ENCODE results near the gene AKAP12. TPM values are rescaled to one million over a fixed set of nuclear protein-coding genes. Genes with fewer than 3 reads are reported as not detected.

Gene AKAP12
- total and polyA plus RNA-seq, 2 experiments from 2014 or later: 90.1 to 137 TPM

GRCh38 chr6:151292974-151293687, 53.4 kb downstream of the AKAP12 start:
- Mint-ChIP-seq H3K27ac (no peak overlapping the region), H3K9me3 (no peaks in the 10 kb centered on the region), H3K4me1 (peaks cover 54% of the 10 kb centered on the region), H3K27me3 (ENCODE audit: insufficient read depth, low read depth, poor library complexity) (peaks cover 9% of the 10 kb centered on the region), H3K36me3 (ENCODE audit: low read depth) (no peaks in the 10 kb centered on the region; the same call in 2 of the 3 replicates), H3K4me3 (no peak overlapping the region)
- Histone ChIP-seq H3K4me3 (no peak overlapping the region), H3K27me3 (ENCODE audit: insufficient read depth) (no peaks in the 10 kb centered on the region), H2AFZ (no peak overlapping the region), H3F3A (replicated peaks; ENCODE audit: low read depth) (no peaks in the 10 kb centered on the region), H3K27ac (ENCODE audit: low read depth) (no peak overlapping the region), H3K36me3 (ENCODE audit: insufficient read depth) (no peaks in the 10 kb centered on the region), H4K20me1 (replicated peaks; ENCODE audit: insufficient read depth) (peaks cover 19% of the 10 kb centered on the region; the same call in 1 of the 2 replicates), H3K79me2 (replicated peaks; ENCODE audit: insufficient read depth) (peaks cover 87% of the 10 kb centered on the region), H3K4me2 (no peak overlapping the region; the same call in 1 of the 2 replicates), H3K4me1 (ENCODE audit: insufficient read depth) (peaks cover 10% of the 10 kb centered on the region; the same call in 1 of the 2 replicates), H3K9me2 (ENCODE audit: insufficient read depth) (no peaks in the 10 kb centered on the region)
- ATAC-seq (no peak), DNase-seq (ENCODE audit: low spot score) (no peak)
- TF ChIP-seq CTCF (conservative IDR thresholded peaks at IDR 0.05; ENCODE audit: low read depth in 2 of 2) (no peak), NANOG (IDR thresholded peaks at IDR 0.05; ENCODE audit: borderline replicate concordance) (no peak)
- TF ChIP-seq, protein P1, sequence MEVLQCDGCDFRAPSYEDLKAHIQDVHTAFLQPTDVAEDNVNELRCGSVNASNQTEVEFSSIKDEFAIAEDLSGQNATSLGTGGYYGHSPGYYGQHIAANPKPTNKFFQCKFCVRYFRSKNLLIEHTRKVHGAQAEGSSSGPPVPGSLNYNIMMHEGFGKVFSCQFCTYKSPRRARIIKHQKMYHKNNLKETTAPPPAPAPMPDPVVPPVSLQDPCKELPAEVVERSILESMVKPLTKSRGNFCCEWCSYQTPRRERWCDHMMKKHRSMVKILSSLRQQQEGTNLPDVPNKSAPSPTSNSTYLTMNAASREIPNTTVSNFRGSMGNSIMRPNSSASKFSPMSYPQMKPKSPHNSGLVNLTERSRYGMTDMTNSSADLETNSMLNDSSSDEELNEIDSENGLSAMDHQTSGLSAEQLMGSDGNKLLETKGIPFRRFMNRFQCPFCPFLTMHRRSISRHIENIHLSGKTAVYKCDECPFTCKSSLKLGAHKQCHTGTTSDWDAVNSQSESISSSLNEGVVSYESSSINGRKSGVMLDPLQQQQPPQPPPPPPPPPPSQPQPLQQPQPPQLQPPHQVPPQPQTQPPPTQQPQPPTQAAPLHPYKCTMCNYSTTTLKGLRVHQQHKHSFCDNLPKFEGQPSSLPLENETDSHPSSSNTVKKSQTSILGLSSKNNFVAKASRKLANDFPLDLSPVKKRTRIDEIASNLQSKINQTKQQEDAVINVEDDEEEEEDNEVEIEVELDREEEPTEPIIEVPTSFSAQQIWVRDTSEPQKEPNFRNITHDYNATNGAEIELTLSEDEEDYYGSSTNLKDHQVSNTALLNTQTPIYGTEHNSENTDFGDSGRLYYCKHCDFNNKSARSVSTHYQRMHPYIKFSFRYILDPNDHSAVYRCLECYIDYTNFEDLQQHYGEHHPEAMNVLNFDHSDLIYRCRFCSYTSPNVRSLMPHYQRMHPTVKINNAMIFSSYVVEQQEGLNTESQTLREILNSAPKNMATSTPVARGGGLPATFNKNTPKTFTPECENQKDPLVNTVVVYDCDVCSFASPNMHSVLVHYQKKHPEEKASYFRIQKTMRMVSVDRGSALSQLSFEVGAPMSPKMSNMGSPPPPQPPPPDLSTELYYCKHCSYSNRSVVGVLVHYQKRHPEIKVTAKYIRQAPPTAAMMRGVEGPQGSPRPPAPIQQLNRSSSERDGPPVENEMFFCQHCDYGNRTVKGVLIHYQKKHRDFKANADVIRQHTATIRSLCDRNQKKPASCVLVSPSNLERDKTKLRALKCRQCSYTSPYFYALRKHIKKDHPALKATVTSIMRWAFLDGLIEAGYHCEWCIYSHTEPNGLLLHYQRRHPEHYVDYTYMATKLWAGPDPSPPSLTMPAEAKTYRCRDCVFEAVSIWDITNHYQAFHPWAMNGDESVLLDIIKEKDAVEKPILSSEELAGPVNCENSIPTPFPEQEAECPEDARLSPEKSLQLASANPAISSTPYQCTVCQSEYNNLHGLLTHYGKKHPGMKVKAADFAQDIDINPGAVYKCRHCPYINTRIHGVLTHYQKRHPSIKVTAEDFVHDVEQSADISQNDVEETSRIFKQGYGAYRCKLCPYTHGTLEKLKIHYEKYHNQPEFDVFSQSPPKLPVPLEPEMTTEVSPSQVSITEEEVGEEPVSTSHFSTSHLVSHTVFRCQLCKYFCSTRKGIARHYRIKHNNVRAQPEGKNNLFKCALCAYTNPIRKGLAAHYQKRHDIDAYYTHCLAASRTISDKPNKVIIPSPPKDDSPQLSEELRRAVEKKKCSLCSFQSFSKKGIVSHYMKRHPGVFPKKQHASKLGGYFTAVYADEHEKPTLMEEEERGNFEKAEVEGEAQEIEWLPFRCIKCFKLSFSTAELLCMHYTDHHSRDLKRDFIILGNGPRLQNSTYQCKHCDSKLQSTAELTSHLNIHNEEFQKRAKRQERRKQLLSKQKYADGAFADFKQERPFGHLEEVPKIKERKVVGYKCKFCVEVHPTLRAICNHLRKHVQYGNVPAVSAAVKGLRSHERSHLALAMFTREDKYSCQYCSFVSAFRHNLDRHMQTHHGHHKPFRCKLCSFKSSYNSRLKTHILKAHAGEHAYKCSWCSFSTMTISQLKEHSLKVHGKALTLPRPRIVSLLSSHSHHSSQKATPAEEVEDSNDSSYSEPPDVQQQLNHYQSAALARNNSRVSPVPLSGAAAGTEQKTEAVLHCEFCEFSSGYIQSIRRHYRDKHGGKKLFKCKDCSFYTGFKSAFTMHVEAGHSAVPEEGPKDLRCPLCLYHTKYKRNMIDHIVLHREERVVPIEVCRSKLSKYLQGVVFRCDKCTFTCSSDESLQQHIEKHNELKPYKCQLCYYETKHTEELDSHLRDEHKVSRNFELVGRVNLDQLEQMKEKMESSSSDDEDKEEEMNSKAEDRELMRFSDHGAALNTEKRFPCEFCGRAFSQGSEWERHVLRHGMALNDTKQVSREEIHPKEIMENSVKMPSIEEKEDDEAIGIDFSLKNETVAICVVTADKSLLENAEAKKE (CRISPR knock-in tag; IDR thresholded peaks at IDR 0.05): no peak

All from GM23338 (cell line).